ENCODE data around the gene FAM149B1. TPM values are rescaled to one million over a fixed set of nuclear protein-coding genes. Genes with fewer than 3 reads are reported as not detected.

The FAM149B1 gene
- total RNA-seq, 4 donors from 2014 or later: 11.0 to 18.9 (median 15.8) TPM

DNA sequence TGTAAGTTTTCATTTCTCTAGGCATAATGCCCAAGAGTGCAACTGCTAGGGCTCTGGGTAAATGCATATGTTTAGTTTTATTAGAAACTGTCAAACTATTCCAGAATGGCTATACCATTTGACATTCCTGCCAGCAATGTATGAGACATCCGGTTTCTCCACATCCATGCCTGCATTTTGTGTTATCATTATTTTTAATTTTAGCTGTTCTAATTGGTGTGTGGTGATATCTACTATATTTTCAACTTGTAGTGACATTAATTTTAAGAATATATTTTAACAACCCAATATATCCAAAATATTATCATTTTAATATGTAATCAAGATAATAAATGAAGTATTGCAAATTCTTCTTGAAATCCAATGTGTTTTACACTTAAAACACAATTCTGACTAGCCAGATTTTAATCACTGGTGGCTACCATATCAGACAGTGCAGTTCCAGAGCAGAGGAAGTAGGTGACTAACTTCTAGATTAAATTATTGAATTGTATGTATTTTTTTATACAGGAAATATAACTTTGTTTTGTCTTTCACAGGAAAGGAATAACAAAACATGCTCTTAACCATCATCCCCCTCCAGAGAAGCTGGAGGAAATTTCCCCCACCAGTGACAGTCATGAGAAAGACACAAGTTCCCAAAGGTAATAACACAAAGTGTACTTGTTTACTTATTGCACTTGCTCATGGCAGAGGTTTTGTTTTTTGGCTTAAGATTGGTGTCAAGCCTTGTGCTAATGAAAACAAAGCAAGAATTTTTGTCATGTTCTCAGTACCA, 6.4 kb downstream of the FAM149B1 start:
- Histone ChIP-seq H3K27ac (no peak overlapping the region), H3K36me3 (peaks cover 31% of the 10 kb centered on the region), H3K4me1 (peaks cover 4% of the 10 kb centered on the region), H3K4me3 (no peak overlapping the region), H3K9me3 (no peaks in the 10 kb centered on the region), H3K27me3 (no peaks in the 10 kb centered on the region)
- TF ChIP-seq POLR2A (IDR thresholded peaks at IDR 0.05): no peak
- TF ChIP-seq EP300 (IDR thresholded peaks at IDR 0.05): no peak
- TF ChIP-seq, protein P1, sequence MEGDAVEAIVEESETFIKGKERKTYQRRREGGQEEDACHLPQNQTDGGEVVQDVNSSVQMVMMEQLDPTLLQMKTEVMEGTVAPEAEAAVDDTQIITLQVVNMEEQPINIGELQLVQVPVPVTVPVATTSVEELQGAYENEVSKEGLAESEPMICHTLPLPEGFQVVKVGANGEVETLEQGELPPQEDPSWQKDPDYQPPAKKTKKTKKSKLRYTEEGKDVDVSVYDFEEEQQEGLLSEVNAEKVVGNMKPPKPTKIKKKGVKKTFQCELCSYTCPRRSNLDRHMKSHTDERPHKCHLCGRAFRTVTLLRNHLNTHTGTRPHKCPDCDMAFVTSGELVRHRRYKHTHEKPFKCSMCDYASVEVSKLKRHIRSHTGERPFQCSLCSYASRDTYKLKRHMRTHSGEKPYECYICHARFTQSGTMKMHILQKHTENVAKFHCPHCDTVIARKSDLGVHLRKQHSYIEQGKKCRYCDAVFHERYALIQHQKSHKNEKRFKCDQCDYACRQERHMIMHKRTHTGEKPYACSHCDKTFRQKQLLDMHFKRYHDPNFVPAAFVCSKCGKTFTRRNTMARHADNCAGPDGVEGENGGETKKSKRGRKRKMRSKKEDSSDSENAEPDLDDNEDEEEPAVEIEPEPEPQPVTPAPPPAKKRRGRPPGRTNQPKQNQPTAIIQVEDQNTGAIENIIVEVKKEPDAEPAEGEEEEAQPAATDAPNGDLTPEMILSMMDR (IDR thresholded peaks at IDR 0.05): no peak
- no peak for TF ChIP-seq POLR2AphosphoS5 (IDR thresholded peaks at IDR 0.05)
- DNase-seq (ENCODE audit: low spot score in 2 of 2): no peak
- 100% methylated on average over 1 of the region's 1 CpG for WGBS

DNA sequence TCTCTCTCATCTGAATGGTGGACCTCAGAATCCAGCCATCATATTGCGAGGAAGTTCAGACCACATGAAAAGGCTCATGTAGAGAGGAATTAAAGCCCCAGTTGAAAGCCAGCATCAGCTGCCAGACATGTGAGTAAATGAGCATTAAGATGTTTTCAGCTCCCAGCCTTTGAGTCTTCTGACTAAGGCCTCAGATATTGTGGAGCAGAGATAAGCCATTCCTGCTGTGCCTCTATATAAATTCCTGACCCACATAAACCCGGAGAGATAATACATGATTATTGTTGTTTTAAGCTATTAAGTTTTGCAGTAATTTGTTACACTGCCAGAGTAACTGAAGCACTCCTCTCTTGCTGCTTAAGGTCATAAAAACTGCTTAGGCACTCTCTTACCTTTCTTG, 14.6 kb downstream of the FAM149B1 start:
- Histone ChIP-seq H3K4me3 (no peak overlapping the region), H3K4me1 (no peaks in the 10 kb centered on the region), H3K36me3 (peaks cover 59% of the 10 kb centered on the region), H3K27ac (no peak overlapping the region), H3K9me3 (no peaks in the 10 kb centered on the region), H3K27me3 (no peaks in the 10 kb centered on the region)
- WGBS: 94% methylated on average over 2 of the region's 2 CpGs
- DNase-seq (ENCODE audit: low spot score in 2 of 2): no peak
- no peak for TF ChIP-seq POLR2A (IDR thresholded peaks at IDR 0.05)
- no peak for TF ChIP-seq EP300 (IDR thresholded peaks at IDR 0.05)
- no peak for TF ChIP-seq POLR2AphosphoS5 (IDR thresholded peaks at IDR 0.05)
- TF ChIP-seq, protein P1 (IDR thresholded peaks at IDR 0.05): no peak

DNA sequence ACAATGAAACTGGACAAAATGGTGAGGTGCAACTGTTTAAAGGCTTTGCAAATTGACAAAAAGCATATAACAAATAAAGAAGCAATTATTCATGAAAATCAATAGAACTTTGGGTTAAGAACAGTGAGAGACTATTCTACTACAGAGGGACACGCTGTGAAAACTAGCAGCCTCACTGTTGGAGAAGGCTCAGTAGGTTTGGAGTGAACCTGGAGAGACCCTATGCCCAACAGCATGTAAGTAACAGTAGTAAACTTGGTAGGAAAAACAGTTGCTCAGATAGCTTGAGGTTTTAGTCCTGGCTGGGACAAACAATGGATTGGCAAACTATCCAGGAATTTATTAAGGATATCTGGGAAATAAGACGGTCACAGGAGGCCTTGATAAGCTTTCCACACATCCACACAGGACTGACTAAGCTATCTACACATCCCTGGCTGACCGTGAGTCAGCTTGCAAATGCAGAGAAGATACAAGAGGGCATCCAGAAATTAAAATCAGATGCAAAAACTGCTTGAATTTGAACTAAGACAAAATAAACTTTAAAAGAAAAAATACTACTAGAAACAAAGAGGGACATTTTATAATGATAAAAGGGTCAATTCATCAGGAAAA, 15.9 kb downstream of the FAM149B1 start:
- peaks cover 49% of the 10 kb centered on the region for H3K36me3 ChIP-seq
- no peak for TF ChIP-seq POLR2A (IDR thresholded peaks at IDR 0.05)
- no peak for TF ChIP-seq EP300 (IDR thresholded peaks at IDR 0.05)
- TF ChIP-seq, protein P1 (IDR thresholded peaks at IDR 0.05): no peak
- no peak for TF ChIP-seq POLR2AphosphoS5 (IDR thresholded peaks at IDR 0.05)
- no peak for DNase-seq (ENCODE audit: low spot score in 2 of 2)
- H3K27me3 ChIP-seq: no peaks in the 10 kb centered on the region
- H3K4me1 ChIP-seq: no peaks in the 10 kb centered on the region
- H3K4me3 ChIP-seq: no peak overlapping the region
- H3K27ac ChIP-seq: no peak overlapping the region
- H3K9me3 ChIP-seq: no peaks in the 10 kb centered on the region
- WGBS: 90% methylated on average over 3 of the region's 3 CpGs

DNA sequence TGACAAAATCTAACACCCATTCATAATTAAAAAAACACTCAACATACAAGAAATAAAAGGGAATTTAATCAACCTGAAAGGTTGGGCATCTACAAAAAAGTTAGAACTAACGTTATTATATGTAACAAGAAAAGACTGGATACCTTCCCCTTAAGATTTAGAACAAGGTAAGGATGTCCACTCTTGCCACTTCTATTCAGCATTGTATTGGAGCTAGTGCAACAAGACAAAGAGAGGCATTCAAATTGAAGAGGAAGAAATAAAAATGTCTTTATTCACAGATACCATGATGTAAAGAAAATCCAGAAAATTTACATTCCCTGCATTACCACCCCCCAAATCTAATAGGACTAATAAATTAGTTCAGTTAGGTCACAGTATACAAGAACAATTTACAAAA, 18.3 kb downstream of the FAM149B1 start:
- H3K27me3 ChIP-seq: no peaks in the 10 kb centered on the region
- H3K4me3 ChIP-seq: no peak overlapping the region
- no peak for DNase-seq (ENCODE audit: low spot score in 2 of 2)
- no peaks in the 10 kb centered on the region for H3K4me1 ChIP-seq
- 83% methylated on average over 1 of the region's 1 CpG for WGBS
- H3K9me3 ChIP-seq: no peaks in the 10 kb centered on the region
- H3K27ac ChIP-seq: no peak overlapping the region
- TF ChIP-seq POLR2A (IDR thresholded peaks at IDR 0.05) (no peak), EP300 (IDR thresholded peaks at IDR 0.05) (no peak), POLR2AphosphoS5 (IDR thresholded peaks at IDR 0.05) (no peak)
- TF ChIP-seq, protein P1 (IDR thresholded peaks at IDR 0.05): no peak
- H3K36me3 ChIP-seq: peaks cover 26% of the 10 kb centered on the region

- TF ChIP-seq EP300 (IDR thresholded peaks at IDR 0.05) (no peak), POLR2AphosphoS5 (IDR thresholded peaks at IDR 0.05) (no peak), POLR2A (IDR thresholded peaks at IDR 0.05) (no peak)
- TF ChIP-seq, protein P1 (IDR thresholded peaks at IDR 0.05): no peak
- Histone ChIP-seq H3K4me3 (no peak overlapping the region), H3K27me3 (no peaks in the 10 kb centered on the region), H3K4me1 (no peaks in the 10 kb centered on the region), H3K27ac (no peak overlapping the region), H3K9me3 (no peaks in the 10 kb centered on the region), H3K36me3 (peaks cover 16% of the 10 kb centered on the region)
- DNase-seq (ENCODE audit: low spot score in 2 of 2): no peak
- 94% methylated on average over 5 of the region's 5 CpGs for WGBS
These were observed 22.3 kb downstream of the FAM149B1 start for GRCh38 chr10:73190188-73190587.
